ENCODE measurements around the gene AKT3. TPM values are rescaled to one million over a fixed set of nuclear protein-coding genes. Genes with fewer than 3 reads are reported as not detected.

AKT3 gene
- total RNA-seq, 6 donors from 2014 or later = 23.0 to 51.2 (median 46.8) TPM

DNA sequence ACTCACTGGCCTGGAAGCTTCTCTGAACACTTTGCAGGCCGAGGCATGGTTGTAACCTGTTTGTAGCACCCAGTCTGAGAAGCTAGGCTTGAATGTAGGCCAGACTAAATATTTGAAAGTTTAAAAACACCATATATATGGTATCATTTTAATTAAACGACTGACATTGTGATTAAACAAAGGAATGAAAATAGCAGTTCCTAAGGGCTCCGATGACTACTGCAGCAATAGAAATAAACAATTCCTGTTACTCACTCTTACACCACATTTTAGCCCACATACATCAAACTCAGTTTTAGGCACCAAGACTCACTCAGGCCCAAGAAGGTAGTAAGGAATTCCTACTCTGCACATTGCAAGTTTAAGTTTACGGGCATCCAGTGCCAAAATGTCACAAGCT, 281.2 kb downstream of the AKT3 start:
- Histone ChIP-seq H3K4me3 (no peak overlapping the region), H3K27me3 (no peaks in the 10 kb centered on the region), H3K4me1 (no peaks in the 10 kb centered on the region), H3K36me3 (peaks cover 0 to 11% (median 0%) of the 10 kb centered on the region in 4 donors), H3K9me3 (no peaks in the 10 kb centered on the region), H3K27ac (no peak overlapping the region)
- TF ChIP-seq CTCF (IDR thresholded peaks at IDR 0.05) = no peak
- no peak for TF ChIP-seq POLR2A (IDR thresholded peaks at IDR 0.05)
- no peak for TF ChIP-seq EP300 (IDR thresholded peaks at IDR 0.05)
- TF ChIP-seq POLR2AphosphoS5 (IDR thresholded peaks at IDR 0.05) = no peak
- DNase-seq (no peak), ATAC-seq (ENCODE audit: low FRiP score in 2 of 2) (no peak)
- 74 to 91% methylated on average over 4 of the region's 4 CpGs for WGBS, 2 donors

DNA sequence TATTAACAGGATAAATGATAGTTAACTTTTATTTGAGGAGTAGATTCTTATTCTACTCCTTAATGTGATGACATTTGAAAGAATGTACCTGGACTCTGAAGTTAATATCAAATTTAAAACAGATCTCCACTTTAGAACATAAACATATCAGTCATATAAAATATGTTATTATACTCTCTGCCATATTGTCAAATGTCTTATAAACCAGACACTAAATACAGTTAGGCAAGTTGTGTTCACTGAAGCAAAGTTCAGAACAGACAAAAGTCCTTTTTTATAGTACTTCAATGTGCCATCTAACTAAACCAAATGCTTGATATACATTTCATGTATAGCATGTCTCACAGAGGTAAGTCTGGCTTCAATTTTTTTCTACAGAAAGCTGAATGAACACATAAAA, 285.2 kb downstream of the AKT3 start:
- H3K27ac ChIP-seq = no peak overlapping the region
- no peaks in the 10 kb centered on the region for H3K27me3 ChIP-seq
- no peaks in the 10 kb centered on the region for H3K9me3 ChIP-seq
- ATAC-seq (ENCODE audit: low FRiP score in 2 of 2) (no peak), DNase-seq (no peak)
- peaks cover 0 to 19% (median 2%) of the 10 kb centered on the region in 4 donors for H3K36me3 ChIP-seq
- H3K4me1 ChIP-seq = no peaks in the 10 kb centered on the region
- TF ChIP-seq CTCF (IDR thresholded peaks at IDR 0.05) (no peak), POLR2AphosphoS5 (IDR thresholded peaks at IDR 0.05) (no peak), EP300 (IDR thresholded peaks at IDR 0.05) (no peak), POLR2A (IDR thresholded peaks at IDR 0.05) (no peak)
- H3K4me3 ChIP-seq = no peak overlapping the region

DNA sequence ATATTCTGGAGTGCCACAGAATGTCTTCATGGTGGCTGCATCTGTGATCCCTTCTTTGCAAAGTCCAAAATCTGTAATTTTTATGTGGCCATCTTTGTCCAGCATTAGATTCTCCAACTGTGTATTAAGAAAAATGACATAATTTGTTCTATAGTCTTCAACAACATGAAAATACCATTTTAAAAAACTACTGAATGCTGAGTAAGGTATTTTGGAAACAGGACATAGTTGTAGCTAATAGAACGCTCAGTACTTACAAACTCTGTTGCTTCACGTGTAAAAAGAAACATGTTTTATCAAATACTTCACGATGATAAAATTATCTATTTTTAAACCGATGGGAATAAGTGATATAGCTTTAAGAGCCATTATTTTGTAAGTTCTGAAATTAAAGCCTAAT, 286.3 kb downstream of the AKT3 start:
- TF ChIP-seq CTCF (IDR thresholded peaks at IDR 0.05) = no peak
- TF ChIP-seq EP300 (IDR thresholded peaks at IDR 0.05) = no peak
- no peak for TF ChIP-seq POLR2A (IDR thresholded peaks at IDR 0.05)
- no peak for TF ChIP-seq POLR2AphosphoS5 (IDR thresholded peaks at IDR 0.05)
- ATAC-seq (ENCODE audit: low FRiP score in 2 of 2) (no peak), DNase-seq (no peak)
- Histone ChIP-seq H3K4me1 (no peaks in the 10 kb centered on the region), H3K36me3 (peaks cover 0 to 17% (median 2%) of the 10 kb centered on the region in 4 donors), H3K27ac (no peak overlapping the region), H3K4me3 (no peak overlapping the region), H3K9me3 (no peaks in the 10 kb centered on the region), H3K27me3 (no peaks in the 10 kb centered on the region)
- 92 to 95% methylated on average over 4 of the region's 4 CpGs for WGBS, 2 donors

GRCh38 chr1:243562473-243562872, 287.6 kb downstream of the AKT3 start:
- no peak for TF ChIP-seq POLR2AphosphoS5 (IDR thresholded peaks at IDR 0.05)
- no peak for TF ChIP-seq EP300 (IDR thresholded peaks at IDR 0.05)
- no peak for TF ChIP-seq POLR2A (IDR thresholded peaks at IDR 0.05)
- no peak for TF ChIP-seq CTCF (IDR thresholded peaks at IDR 0.05)
- DNase-seq = no peak
- peaks cover 0 to 17% (median 2%) of the 10 kb centered on the region in 4 donors for H3K36me3 ChIP-seq
- ATAC-seq (ENCODE audit: low FRiP score in 2 of 2) = peak in 1 of 2 donors; percentile 16
- H3K4me3 ChIP-seq = no peak overlapping the region
- no peaks in the 10 kb centered on the region for H3K4me1 ChIP-seq
- H3K9me3 ChIP-seq = no peaks in the 10 kb centered on the region
- no peak overlapping the region for H3K27ac ChIP-seq
- WGBS, 2 donors = 81 to 100% methylated on average over 1 of the region's 1 CpG
- no peaks in the 10 kb centered on the region for H3K27me3 ChIP-seq

DNA sequence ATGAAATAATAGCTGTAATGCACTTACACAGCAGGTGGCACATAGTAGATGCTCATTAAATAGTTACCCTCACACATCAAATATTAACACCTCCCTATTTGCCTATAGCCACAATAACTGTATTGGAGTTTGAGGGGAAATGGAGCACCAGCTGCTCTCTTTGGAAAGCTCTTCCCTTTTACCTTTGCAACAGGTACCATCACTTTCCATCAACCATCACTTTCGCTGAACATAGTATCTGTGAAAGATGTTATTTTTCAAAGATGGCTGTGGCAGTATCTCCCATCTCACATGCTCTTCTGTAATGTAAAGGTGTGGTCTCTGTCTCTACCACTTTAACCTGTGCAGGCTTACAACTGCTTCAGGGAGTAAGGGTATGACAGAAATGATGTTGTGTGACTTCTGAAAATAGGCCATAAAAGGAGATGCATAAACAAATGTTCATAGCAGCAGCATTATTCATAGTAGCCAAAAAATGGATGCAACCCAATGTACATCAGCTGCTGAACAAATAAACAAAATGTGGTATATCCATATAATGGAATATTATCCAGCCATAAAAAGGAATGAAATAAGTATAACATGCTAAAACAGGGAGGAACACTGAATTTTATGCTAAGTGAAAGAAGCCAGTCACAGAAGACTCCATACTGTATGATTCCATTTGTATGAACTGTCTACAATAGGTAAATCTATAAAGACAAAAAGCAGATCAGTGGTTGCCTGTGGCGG, 288.3 kb downstream of the AKT3 start:
- 93 to 98% methylated on average over 2 of the region's 2 CpGs for WGBS, 2 donors
- ATAC-seq (ENCODE audit: low FRiP score in 2 of 2) = no peak
- no peak overlapping the region for H3K27ac ChIP-seq
- no peaks in the 10 kb centered on the region for H3K4me1 ChIP-seq
- no peak for TF ChIP-seq CTCF (IDR thresholded peaks at IDR 0.05)
- no peak for TF ChIP-seq POLR2AphosphoS5 (IDR thresholded peaks at IDR 0.05)
- TF ChIP-seq EP300 (IDR thresholded peaks at IDR 0.05) = no peak
- TF ChIP-seq POLR2A (IDR thresholded peaks at IDR 0.05) = no peak
- no peak overlapping the region for H3K4me3 ChIP-seq
- no peaks in the 10 kb centered on the region for H3K27me3 ChIP-seq
- peaks cover 0 to 17% (median 2%) of the 10 kb centered on the region in 4 donors for H3K36me3 ChIP-seq
- DNase-seq = no peak
- no peaks in the 10 kb centered on the region for H3K9me3 ChIP-seq

Measured in upper lobe of left lung (tissue), 6 donors.